Activated T-helper 2 cell treated with anti-CD3 and anti-CD28 coated beads, Interferon-gamma antibody, Interleukin-2, Interleukin-4, amounts not matched to agents 10 μg/mL and 5 μg/mL and 100 μg/mL, durations not matched to agents 14 hours and 24 hours and 36 hours (primary cell): ENCODE data around the gene LRRC49. TPM values are rescaled to one million over a fixed set of nuclear protein-coding genes. Genes with fewer than 3 reads are reported as not detected.
"Not testable (repeated sequence)": the region's sequence is repeated elsewhere in the genome, so short reads cannot be mapped to it uniquely, and the experiment has no call there.

Source experiments
- DNase-seq: peaks from one replicate; pipeline ENCODE4 v3.0.0; 2021; ENCODE audit warnings: low spot score
- H3K27ac Mint-ChIP-seq: one replicate; pipeline ENCODE4 v1.8.0; 2021; ENCODE audit warnings: mixed read lengths
- H3K27me3 Mint-ChIP-seq: one replicate; pipeline ENCODE4 v1.8.0; 2021; ENCODE audit warnings: low read depth, mixed read lengths
- H3K36me3 Mint-ChIP-seq: one replicate; pipeline ENCODE4 v1.8.0; 2021; ENCODE audit warnings: low read depth, mixed read lengths
- H3K4me1 Mint-ChIP-seq: one replicate; pipeline ENCODE4 v1.8.0; 2021; ENCODE audit warnings: low read depth, mixed read lengths
- H3K4me3 Mint-ChIP-seq: one replicate; pipeline ENCODE4 v1.8.0; 2021; ENCODE audit warnings: low read depth, mild to moderate bottlenecking, moderate library complexity, mixed read lengths
- H3K9me3 Mint-ChIP-seq: one replicate; pipeline ENCODE4 v1.8.0; 2021; ENCODE audit warnings: mixed read lengths
- intact Hi-C: fragments of 100-400 bp; cut with micrococcal nuclease; formaldehyde crosslinking; loops from one replicate; pipeline ENCODE4 v1.15.1; 2023
- total RNA-seq: library from RNA; stranded (reverse); gene quantifications from 2 replicates; pipeline ENCODE4 v1.2.3, GENCODE V29; 2022

The LRRC49 gene
- total RNA-seq, 1 donor from 2014 or later, result not detected

DNA sequence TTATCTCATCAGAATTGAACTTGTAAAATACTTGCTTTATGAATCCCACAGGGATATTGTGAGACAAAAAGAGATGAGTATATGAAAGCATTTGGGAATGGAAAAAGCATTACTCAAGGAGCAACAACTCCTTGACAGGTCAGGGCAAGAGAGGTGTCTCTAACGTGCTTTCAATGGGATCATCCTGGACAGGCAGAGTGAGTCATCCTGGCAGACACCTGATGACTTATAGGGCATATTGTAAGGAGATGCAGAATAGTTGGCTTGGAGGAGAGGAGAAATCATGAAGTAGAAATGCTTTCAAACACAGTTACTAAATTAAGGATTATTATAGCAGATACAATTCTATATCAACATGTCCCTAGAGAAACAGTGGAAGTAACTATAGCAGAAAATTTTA lies 150.7 kb downstream of the LRRC49 start:
- Mint-ChIP-seq H3K27ac (no peak overlapping the region), H3K27me3 (no peaks in the 10 kb centered on the region), H3K4me1 (no peaks in the 10 kb centered on the region), H3K36me3 (no peaks in the 10 kb centered on the region), H3K4me3 (no peak overlapping the region), H3K9me3 (no peaks in the 10 kb centered on the region)
- intact Hi-C loops, result no loop called here
- no peak for DNase-seq

DNA sequence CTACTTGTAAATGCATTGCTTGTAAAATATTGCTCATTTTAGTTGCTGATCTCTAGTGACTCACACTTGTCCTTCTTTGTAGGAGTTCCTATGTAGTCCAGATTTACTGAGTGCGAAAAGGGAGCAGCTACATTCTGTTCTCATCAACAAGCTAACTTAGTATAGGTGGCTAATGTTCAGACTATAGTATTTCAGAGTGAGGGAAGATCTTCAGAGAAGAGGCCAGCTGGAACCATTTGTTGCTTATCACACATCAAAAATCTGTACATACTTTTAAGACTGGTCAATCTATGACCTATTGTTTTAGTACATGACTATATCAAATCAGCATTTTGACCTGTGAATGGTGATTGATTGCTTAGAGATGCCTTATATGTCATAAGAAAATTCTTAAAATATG lies 151.4 kb downstream of the LRRC49 start:
- no peaks in the 10 kb centered on the region for H3K36me3 Mint-ChIP-seq
- H3K4me3 Mint-ChIP-seq, result no peak overlapping the region
- no peak for DNase-seq
- intact Hi-C loops, result no loop called here
- no peak overlapping the region for H3K27ac Mint-ChIP-seq
- H3K9me3 Mint-ChIP-seq, result no peaks in the 10 kb centered on the region
- no peaks in the 10 kb centered on the region for H3K4me1 Mint-ChIP-seq
- no peaks in the 10 kb centered on the region for H3K27me3 Mint-ChIP-seq

DNA sequence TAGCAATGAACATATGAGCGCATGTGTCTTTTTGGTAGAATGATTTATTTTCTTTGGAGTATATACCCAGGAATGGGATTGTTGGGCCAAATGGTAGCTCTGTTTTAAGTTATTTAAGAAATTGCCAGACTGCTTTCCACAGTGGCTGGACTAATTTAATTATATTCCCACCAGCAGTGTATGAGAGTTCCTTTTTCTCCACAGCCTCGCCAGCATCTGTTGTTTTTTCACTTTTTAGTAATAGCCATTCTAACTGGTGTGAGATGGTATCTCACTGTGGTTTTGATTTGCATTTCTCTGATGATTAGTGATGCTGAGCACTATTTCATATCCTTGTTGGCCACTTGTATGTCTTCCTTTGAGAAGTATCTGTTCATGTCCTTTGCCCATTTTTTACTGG lies 153.5 kb downstream of the LRRC49 start:
- H3K9me3 Mint-ChIP-seq, intact Hi-C loops, H3K4me1 Mint-ChIP-seq, H3K4me3 Mint-ChIP-seq, DNase-seq, H3K27me3 Mint-ChIP-seq, H3K36me3 Mint-ChIP-seq, H3K27ac Mint-ChIP-seq: not testable (repeated sequence)

DNA sequence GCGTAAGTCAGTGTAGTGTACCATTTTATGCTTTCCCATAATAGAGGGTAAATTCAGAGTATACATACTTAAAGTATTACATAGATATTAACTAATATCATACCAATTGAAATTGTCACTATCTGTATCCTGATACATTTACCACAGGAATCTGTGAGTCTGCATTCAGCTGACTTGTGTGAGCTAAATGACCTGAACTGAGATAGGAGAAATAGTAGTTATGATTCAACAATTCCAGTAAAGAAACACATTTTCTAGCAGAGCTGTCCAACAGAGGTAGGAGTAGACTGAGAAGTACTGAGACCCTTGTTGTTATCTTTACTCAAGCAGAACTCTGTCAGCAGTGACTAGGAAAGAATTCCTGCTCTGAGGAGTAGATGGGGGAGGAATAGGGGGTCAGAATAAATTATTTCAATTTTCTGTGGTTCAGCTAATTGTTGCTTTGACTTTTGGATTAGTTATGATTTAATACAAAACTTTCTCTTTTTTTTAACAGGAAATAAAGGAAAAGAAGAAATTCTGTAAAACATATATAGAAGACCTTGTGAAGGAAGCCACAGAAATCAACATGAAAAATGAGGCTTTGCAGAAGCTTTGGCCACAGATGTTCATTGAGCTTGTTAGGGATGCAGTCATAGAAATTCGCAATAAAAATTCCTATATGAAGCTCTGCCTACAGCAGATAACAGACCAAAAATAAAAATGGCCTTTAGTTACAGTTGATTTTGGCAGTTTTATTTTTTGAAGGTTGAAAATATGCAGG lies 156.5 kb downstream of the LRRC49 start:
- no peaks in the 10 kb centered on the region for H3K4me1 Mint-ChIP-seq

DNA sequence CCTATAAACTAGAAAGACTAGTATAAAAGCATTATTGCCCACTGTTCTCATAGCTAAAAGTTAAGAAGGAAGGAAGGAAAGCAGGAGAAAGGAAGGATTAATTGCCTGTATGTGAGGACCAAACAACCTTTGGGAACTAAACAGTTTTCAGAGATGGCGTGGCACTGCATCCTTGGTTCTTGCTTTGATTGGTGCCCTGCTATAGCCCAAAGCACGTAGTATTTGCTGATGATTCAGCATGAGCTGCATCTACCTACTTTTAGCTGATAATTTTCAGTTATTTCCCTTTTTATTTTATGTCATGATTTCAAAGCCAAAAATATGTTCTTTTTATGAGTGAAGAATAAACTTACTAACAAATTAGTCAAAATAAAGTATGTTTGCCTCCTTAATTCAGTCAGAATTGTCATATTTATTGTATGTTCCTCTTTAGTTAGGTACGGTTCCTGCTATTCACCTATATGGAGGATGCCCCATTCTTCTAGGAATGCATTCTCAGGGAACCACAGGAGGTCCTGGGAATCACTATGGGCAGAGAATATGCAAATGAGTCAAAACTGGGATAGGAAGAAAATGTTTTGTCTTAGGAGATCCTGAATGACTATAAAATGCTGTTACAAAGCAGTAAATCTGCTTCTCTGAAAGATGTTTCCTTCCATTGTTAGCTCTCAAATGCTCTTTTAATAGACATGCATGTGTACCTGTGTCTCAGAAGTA lies 157.2 kb downstream of the LRRC49 start:
- Mint-ChIP-seq H3K36me3 (no peaks in the 10 kb centered on the region), H3K27ac (no peak overlapping the region), H3K4me3 (no peak overlapping the region), H3K4me1 (no peaks in the 10 kb centered on the region), H3K9me3 (no peaks in the 10 kb centered on the region), H3K27me3 (peaks cover 1% of the 10 kb centered on the region)
- no peak for DNase-seq
- intact Hi-C loops, result no loop called here

More for the DNA sequence above, 156.5 kb downstream of the LRRC49 start:
- DNase-seq, result no peak
- no peaks in the 10 kb centered on the region for H3K9me3 Mint-ChIP-seq
- no peak overlapping the region for H3K27ac Mint-ChIP-seq
- H3K4me3 Mint-ChIP-seq, result no peak overlapping the region
- H3K36me3 Mint-ChIP-seq, result no peaks in the 10 kb centered on the region
- intact Hi-C loops, result no loop called here
- H3K27me3 Mint-ChIP-seq, result peaks cover 1% of the 10 kb centered on the region

DNA sequence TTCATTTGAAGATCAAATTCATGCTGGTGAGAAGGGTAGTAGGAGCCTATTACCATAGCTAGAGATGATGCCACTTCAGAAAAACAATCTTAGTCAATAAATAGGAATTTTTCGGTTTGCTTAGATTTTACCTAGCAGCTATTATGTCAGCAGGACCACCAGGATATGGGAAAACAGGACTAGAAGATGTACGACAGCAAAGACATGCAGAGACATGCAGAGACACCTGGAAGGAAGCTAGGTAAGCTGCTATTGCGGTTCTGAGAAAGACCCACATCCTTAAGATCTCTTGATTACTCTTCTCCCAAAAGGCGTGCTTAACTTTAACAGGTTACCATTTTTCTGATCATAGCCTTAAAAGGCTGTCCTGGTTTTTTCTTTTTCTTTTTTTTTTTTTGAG lies 157.8 kb downstream of the LRRC49 start:
- Mint-ChIP-seq H3K4me3 (no peak overlapping the region), H3K36me3 (no peaks in the 10 kb centered on the region), H3K4me1 (no peaks in the 10 kb centered on the region), H3K9me3 (no peaks in the 10 kb centered on the region), H3K27ac (no peak overlapping the region), H3K27me3 (peaks cover 1% of the 10 kb centered on the region)
- intact Hi-C loops, result no loop called here
- DNase-seq, result no peak

DNA sequence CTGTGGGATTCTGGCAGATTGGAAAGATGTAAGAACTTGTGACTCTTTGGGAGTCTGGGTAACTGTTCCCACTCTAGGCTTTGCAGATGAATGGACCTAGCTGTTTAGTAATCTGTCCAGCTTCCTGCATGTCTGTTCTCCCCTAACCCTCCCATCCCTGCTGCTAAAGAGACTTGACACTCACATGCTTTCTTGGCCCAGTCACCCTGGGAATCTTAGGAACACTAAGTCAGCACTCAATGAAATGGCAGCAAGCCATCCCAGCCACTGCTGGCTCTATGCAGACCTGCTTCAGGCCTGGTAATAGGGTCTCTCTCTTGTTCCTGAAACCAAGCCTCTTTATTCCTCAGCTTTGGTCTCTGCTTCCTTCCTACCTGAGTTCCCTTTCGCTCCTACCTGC lies 158.9 kb downstream of the LRRC49 start:
- H3K9me3 Mint-ChIP-seq, result no peaks in the 10 kb centered on the region
- H3K4me1 Mint-ChIP-seq, result no peaks in the 10 kb centered on the region
- no peaks in the 10 kb centered on the region for H3K36me3 Mint-ChIP-seq
- peaks cover 1% of the 10 kb centered on the region for H3K27me3 Mint-ChIP-seq
- no peak overlapping the region for H3K4me3 Mint-ChIP-seq
- H3K27ac Mint-ChIP-seq, result no peak overlapping the region
- intact Hi-C loops, result no loop called here
- no peak for DNase-seq

DNA sequence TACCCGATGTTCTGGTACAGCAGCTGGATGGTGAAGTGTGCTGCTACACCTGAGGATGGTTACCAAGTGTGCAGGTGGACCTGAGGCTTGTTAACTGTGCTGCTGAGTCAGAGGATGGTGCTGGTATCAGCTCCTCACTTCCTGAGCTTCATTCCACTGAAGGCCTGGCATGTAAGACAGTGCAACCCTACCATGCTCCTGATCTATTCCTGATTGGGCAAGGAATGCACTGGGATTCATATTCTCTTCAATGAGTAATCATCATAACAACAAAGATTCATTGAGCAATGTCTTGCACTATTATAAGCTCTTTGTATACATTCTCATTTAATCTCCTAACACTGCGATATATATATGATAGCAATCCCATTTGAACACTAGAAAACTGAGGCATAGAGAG lies 159.7 kb downstream of the LRRC49 start:
- H3K27ac Mint-ChIP-seq, result no peak overlapping the region
- DNase-seq, result no peak
- intact Hi-C loops, result no loop called here
- H3K4me1 Mint-ChIP-seq, result no peaks in the 10 kb centered on the region
- H3K4me3 Mint-ChIP-seq, result no peak overlapping the region
- no peaks in the 10 kb centered on the region for H3K36me3 Mint-ChIP-seq
- H3K27me3 Mint-ChIP-seq, result peaks cover 1% of the 10 kb centered on the region
- no peaks in the 10 kb centered on the region for H3K9me3 Mint-ChIP-seq

DNA sequence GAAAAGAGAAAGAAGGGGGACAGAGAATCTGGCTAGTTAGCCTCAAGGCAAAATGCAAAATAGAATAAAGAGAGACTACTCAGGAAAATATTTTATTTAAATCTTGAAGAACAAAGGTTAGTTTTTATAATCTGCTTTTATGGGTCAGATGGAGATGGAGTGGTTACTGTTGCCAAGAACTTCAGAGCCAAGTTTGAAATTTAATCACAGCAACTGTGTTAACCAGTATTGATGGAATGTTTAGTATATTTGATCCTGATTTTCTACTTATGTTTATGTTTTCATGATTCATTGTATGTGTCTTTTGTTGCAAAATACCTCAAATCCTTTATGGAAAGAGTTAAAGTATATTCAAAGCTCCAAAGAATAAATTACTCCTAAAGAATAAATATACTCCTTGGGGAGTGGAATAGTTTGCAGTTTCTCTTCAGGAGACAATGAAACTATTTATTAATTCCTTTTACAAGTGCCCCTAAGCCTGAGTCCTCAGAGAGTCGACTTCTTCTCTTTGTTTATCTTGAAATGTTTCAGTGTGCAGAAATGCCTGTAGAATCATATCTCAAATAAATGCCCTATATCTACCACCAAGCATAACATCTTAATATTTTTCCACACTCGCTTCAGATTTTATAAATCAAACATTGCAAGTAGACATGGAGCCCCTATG lies 161.8 kb downstream of the LRRC49 start:
- H3K4me3 Mint-ChIP-seq, result no peak overlapping the region
- H3K36me3 Mint-ChIP-seq, result no peaks in the 10 kb centered on the region
- intact Hi-C loops, result no loop called here
- H3K27me3 Mint-ChIP-seq, result peaks cover 3% of the 10 kb centered on the region
- no peak for DNase-seq
- H3K4me1 Mint-ChIP-seq, result no peaks in the 10 kb centered on the region
- no peaks in the 10 kb centered on the region for H3K9me3 Mint-ChIP-seq
- no peak overlapping the region for H3K27ac Mint-ChIP-seq

DNA sequence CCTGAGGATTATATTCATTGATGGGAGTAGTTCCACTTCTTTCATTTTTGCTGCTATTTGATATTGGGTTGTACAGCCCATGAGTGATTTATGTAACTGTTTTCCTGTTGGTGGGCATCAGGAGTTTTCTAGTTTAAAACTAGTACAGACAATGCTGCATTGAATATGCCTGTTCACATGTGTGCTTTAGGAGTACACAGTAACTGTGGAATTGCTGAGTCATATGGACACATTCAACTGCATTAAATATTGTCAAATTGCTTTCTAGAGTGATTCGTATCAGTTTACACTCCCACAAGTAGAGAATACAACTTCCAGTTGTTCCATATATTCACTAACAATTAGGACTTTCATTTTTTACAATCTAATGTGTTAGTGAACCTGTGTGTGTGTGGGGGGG lies 162.8 kb downstream of the LRRC49 start:
- Mint-ChIP-seq H3K9me3 (no peaks in the 10 kb centered on the region), H3K27me3 (peaks cover 1% of the 10 kb centered on the region), H3K36me3 (no peaks in the 10 kb centered on the region), H3K4me3 (no peak overlapping the region), H3K4me1 (no peaks in the 10 kb centered on the region), H3K27ac (no peak overlapping the region)
- no peak for DNase-seq
- intact Hi-C loops, result no loop called here

DNA sequence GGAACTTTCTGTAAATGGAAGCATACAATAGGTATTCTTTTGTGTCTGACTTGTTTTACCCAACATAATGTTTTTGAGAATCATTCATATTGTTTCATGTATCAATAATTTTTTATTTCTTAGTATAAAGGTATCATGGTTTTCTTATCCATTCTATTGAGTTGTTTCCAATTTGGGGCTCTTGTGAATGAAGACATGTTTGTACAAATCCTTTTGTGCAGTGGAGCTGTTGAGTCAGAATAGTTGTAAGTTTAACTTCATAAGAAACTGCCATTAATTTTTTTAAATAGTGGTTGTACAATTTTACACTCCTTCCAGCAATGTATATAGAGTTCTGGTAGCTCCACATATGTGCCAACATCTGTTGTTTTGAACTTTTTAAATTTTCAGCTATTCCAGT lies 163.5 kb downstream of the LRRC49 start:
- H3K36me3 Mint-ChIP-seq, result no peaks in the 10 kb centered on the region
- intact Hi-C loops, result no loop called here

DNA sequence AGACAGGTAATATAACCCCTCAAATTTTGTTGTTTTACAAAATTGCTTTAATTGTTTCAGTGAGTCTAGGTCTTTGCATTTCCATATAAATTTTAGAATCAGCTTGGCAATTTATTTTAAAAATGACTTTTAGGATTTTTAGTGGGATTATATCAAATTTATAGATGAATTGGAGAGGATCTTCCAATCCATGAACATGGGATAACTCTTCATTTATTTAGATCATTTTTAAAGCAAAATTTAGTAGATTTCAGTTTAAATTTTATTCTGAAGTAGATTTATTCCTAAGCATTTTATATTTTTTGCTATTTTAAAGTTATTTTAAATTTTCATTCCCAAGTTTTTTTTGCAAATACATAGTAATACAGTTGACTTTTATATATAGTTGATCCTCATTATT lies 164.5 kb downstream of the LRRC49 start:
- H3K36me3 Mint-ChIP-seq, result no peaks in the 10 kb centered on the region
- H3K4me1 Mint-ChIP-seq, result no peaks in the 10 kb centered on the region
- intact Hi-C loops, result no loop called here
- no peak for DNase-seq
- H3K9me3 Mint-ChIP-seq, result no peaks in the 10 kb centered on the region
- no peak overlapping the region for H3K27ac Mint-ChIP-seq
- peaks cover 5% of the 10 kb centered on the region for H3K27me3 Mint-ChIP-seq
- no peak overlapping the region for H3K4me3 Mint-ChIP-seq

More for the DNA sequence above, 163.5 kb downstream of the LRRC49 start:
- no peak for DNase-seq
- Mint-ChIP-seq H3K27me3 (peaks cover 3% of the 10 kb centered on the region), H3K4me3 (no peak overlapping the region), H3K4me1 (no peaks in the 10 kb centered on the region), H3K9me3 (no peaks in the 10 kb centered on the region), H3K27ac (no peak overlapping the region)

DNA sequence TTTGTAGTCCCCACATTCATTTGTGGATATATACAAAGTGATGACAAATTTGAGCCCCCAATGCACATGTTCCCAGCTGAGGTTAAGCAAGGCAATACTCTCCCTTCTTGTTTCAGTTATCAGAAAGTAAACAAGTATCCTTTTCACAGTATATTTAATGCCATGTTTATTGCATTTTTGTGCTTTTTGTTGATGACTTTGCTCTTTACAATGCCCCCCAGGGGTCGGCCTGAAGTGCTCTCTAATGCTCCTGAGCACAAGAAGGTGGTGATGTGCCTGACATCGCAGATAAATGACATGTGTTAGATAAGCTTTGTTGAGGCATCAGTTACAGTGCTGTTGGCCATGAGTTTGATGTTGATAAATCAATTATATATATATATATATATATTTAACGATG lies 165.0 kb downstream of the LRRC49 start:
- Mint-ChIP-seq H3K27ac (no peak overlapping the region), H3K4me3 (no peak overlapping the region), H3K9me3 (no peaks in the 10 kb centered on the region), H3K27me3 (peaks cover 5% of the 10 kb centered on the region), H3K4me1 (no peaks in the 10 kb centered on the region), H3K36me3 (no peaks in the 10 kb centered on the region)
- no peak for DNase-seq
- intact Hi-C loops, result no loop called here
